Neural progenitor cell (in vitro differentiated cells): ENCODE measurements around the gene AGPAT1. TPM values are rescaled to one million over a fixed set of nuclear protein-coding genes. Genes with fewer than 3 reads are reported as not detected.

ENCODE experiments used
- DNase-seq: peaks from one replicate; pipeline ENCODE4 v3.0.0-alpha.2; 2016; ENCODE audit warnings: low spot score
- H2AFZ ChIP-seq: fragments of 200-600 bp; sonication (generic); replicated peaks from 2 replicates; pipeline ENCODE4 v1.6.1; 2016; ENCODE audit warnings: antibody characterized with exemption
- H3F3A ChIP-seq: fragments of 200-600 bp; sonication (generic); 2 replicates; pipeline ENCODE4 v1.6.1; 2016; ENCODE audit warnings: antibody characterized with exemption, low read depth
- H3K27ac ChIP-seq: fragments of 200-600 bp; sonication (generic); 2 replicates; pipeline ENCODE4 v1.5.1; 2016; ENCODE audit warnings: mild to moderate bottlenecking
- H3K27me3 ChIP-seq: fragments of 200-600 bp; sonication (generic); 2 replicates; pipeline ENCODE4 v1.6.1; 2016; ENCODE audit warnings: mild to moderate bottlenecking, moderate library complexity
- H3K36me3 ChIP-seq: fragments of 200-600 bp; sonication (generic); 2 replicates; pipeline ENCODE4 v1.5.1; 2016
- H3K4me1 ChIP-seq: fragments of 200-600 bp; sonication (generic); 2 replicates; pipeline ENCODE4 v1.6.1; 2016; ENCODE audit warnings: mixed run types
- H3K4me2 ChIP-seq: fragments of 200-600 bp; sonication (generic); 2 replicates; pipeline ENCODE4 v1.6.1; 2016
- H3K4me3 ChIP-seq: fragments of 200-600 bp; sonication (generic); 2 replicates; pipeline ENCODE4 v1.5.1; 2016
- H3K79me2 ChIP-seq: fragments of 200-600 bp; sonication (generic); 2 replicates; pipeline ENCODE4 v1.6.1; 2016; ENCODE audit warnings: low read depth
- H3K9ac ChIP-seq: fragments of 200-600 bp; sonication (generic); 2 replicates; pipeline ENCODE4 v1.6.1; 2016
- H3K9me3 ChIP-seq: fragments of 200-600 bp; sonication (generic); 2 replicates; pipeline ENCODE4 v1.5.1; 2016; ENCODE audit warnings: low read depth
- H4K20me1 ChIP-seq: fragments of 200-600 bp; sonication (generic); 2 replicates; pipeline ENCODE4 v1.6.1; 2016; ENCODE audit warnings: low read depth
- H3K27ac Mint-ChIP-seq: 3 replicates; pipeline ENCODE4 v1.8.0; 2021; ENCODE audit warnings: mixed read lengths
- H3K27me3 Mint-ChIP-seq: 2 replicates; pipeline ENCODE4 v1.8.0; 2022; ENCODE audit warnings: low read depth, mild to moderate bottlenecking, inconsistent platforms, moderate library complexity, mixed read lengths; ENCODE audit not compliant: insufficient read depth
- H3K36me3 Mint-ChIP-seq: 3 replicates; pipeline ENCODE4 v1.8.0; 2021; ENCODE audit warnings: mixed read lengths
- H3K4me1 Mint-ChIP-seq: 3 replicates; pipeline ENCODE4 v1.8.0; 2021; ENCODE audit warnings: mixed read lengths
- H3K4me3 Mint-ChIP-seq: 3 replicates; pipeline ENCODE4 v1.8.0; 2021; ENCODE audit warnings: mild to moderate bottlenecking, moderate library complexity, mixed read lengths
- H3K9me3 Mint-ChIP-seq: 3 replicates; pipeline ENCODE4 v1.8.0; 2020; ENCODE audit warnings: mixed read lengths
- CTCF ChIP-seq: fragments of 200-600 bp; sonication (generic); IDR thresholded peaks from 2 replicates; pipeline ENCODE4 v1.5.1; 2017; ENCODE audit warnings: antibody characterized with exemption, mild to moderate bottlenecking
- EZH2 ChIP-seq: fragments of 200-600 bp; sonication (generic); IDR thresholded peaks from 2 replicates; pipeline ENCODE4 v1.6.1; 2017; ENCODE audit warnings: antibody characterized with exemption, mild to moderate bottlenecking, moderate library complexity
- EZH2phosphoT487 ChIP-seq: fragments of 200-600 bp; sonication (generic); IDR thresholded peaks from 2 replicates; pipeline ENCODE4 v1.6.1; 2017; ENCODE audit warnings: antibody characterized with exemption
- total RNA-seq: library from RNA; depleted of rRNA; stranded (reverse); fragments of >200 nt; gene quantifications from 2 replicates; pipeline ENCODE4 v1.2.3, GENCODE V29; 2015; ENCODE audit warnings: low replicate concordance

Gene AGPAT1
- total RNA-seq, 1 donor from 2014 or later = 46.9 TPM

DNA sequence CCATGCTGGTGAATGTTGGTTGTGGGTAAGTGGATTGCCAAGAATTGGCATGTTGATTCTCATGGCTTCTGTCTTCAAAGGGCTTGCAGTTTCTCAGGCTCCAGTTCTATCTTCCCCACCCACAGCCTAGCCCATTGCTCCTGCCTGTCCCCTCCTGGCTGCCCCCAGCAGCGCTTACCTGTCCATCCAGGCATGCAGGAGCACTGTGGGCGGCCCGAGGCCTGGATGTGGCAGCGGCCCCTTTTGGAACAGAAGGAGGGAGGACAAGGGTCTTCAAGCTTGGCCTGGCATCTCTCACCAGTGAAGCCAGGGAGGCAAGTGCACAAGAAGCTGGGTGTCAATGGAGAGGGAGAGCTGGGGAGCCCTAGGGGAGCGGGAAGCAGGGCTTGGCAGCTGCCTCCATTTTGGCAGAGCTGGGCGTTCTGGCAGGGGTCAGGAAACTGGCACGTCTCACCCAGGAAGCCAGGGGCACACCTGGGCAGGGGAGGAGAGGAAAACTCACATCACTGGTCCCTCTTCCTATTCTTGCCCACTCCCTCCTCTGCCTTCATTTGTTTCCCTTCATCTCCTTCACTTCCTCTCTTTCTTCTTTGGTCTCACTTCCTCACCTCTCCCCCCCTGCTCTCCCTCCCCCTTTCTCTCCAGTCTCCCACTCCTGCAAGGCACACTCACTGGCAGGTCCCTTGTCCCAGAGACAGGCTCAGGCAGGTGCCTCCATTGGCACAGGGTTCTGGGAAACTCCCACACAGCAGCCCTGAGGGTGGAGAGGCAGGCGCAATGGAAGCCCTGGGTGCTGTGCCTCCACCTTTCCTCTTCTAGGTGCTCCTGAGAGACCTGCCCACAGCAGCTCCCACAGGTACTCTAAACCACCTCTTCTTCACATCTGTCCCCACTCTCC is 46.7 kb upstream of the AGPAT1 start:
- no peaks in the 10 kb centered on the region for H3K27me3 ChIP-seq
- no peak overlapping the region for H3K27ac ChIP-seq
- no peak for DNase-seq
- TF ChIP-seq EZH2phosphoT487 (no peak), CTCF (no peak), EZH2 (no peak)
- no peak overlapping the region for H3K4me2 ChIP-seq
- no peaks in the 10 kb centered on the region for H3K36me3 Mint-ChIP-seq
- no peak overlapping the region for H3K4me3 ChIP-seq
- H4K20me1 ChIP-seq = no peaks in the 10 kb centered on the region
- H3K27ac Mint-ChIP-seq = no peak overlapping the region
- H3K9me3 Mint-ChIP-seq = no peaks in the 10 kb centered on the region
- no peaks in the 10 kb centered on the region for H3K9me3 ChIP-seq
- H3K79me2 ChIP-seq = no peaks in the 10 kb centered on the region
- no peaks in the 10 kb centered on the region for H3K4me1 ChIP-seq
- no peak overlapping the region for H2AFZ ChIP-seq
- peaks cover 7% of the 10 kb centered on the region for H3K4me1 Mint-ChIP-seq
- H3K9ac ChIP-seq = no peak overlapping the region
- H3K36me3 ChIP-seq = no peaks in the 10 kb centered on the region
- no peak overlapping the region for H3K4me3 Mint-ChIP-seq
- no peaks in the 10 kb centered on the region for H3F3A ChIP-seq
- peaks cover 7% of the 10 kb centered on the region for H3K27me3 Mint-ChIP-seq

DNA sequence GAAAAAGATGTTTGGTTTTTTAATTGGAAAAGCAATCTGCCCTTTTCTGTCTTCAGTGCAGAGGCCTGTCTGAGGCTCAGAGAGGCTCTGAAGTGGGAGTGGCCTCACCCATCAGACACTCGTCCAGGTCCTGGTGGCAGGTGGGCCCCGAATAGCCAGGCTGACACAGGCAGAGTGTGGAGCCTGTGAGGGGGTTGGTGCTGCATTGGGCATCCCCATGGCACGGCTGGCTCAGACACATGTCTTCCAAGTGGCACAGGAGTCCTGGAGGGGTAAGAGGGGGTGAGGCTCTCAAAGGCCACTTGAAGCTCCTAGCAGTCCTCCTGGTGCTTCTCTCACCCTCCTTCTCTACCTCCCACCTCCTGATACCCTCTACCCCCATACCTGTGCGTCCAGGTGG is 44.1 kb upstream of the AGPAT1 start:
- no peak overlapping the region for H2AFZ ChIP-seq
- no peaks in the 10 kb centered on the region for H3K36me3 Mint-ChIP-seq
- H3K4me2 ChIP-seq = no peak overlapping the region
- H4K20me1 ChIP-seq = no peaks in the 10 kb centered on the region
- H3K27ac Mint-ChIP-seq = peak overlapping the region; percentile 57
- no peak overlapping the region for H3K27ac ChIP-seq
- H3K9me3 Mint-ChIP-seq = no peaks in the 10 kb centered on the region
- peaks cover 14% of the 10 kb centered on the region for H3K27me3 Mint-ChIP-seq
- TF ChIP-seq EZH2 = no peak
- TF ChIP-seq EZH2phosphoT487 = no peak
- no peak for TF ChIP-seq CTCF
- H3K4me3 ChIP-seq = no peak overlapping the region
- H3K4me3 Mint-ChIP-seq = no peak overlapping the region
- peaks cover 7% of the 10 kb centered on the region for H3K4me1 Mint-ChIP-seq
- H3F3A ChIP-seq = no peaks in the 10 kb centered on the region
- no peaks in the 10 kb centered on the region for H3K79me2 ChIP-seq
- no peaks in the 10 kb centered on the region for H3K27me3 ChIP-seq
- no peaks in the 10 kb centered on the region for H3K36me3 ChIP-seq
- no peak for DNase-seq
- no peaks in the 10 kb centered on the region for H3K4me1 ChIP-seq
- no peaks in the 10 kb centered on the region for H3K9me3 ChIP-seq
- no peak overlapping the region for H3K9ac ChIP-seq

DNA sequence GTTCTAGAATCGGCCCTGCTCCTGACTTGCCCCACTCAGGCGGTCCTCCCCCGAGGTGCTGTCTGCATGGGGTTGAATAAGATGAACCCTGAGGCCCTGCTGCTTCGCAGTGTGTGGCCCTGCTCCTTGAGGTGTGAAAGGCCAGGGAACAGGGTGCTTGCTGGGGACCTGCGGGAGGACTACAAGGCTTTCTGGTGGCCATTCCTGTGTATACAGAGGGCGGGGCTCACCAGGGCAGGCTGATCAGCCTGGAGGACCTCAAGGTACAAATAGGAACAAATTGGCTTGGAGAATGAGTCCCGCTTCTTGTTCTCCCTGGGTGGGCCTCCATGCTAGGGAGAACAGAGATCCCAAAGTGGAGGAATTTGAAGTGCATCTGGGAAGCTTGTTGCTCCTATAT is 42.3 kb upstream of the AGPAT1 start:
- no peak overlapping the region for H3K27ac Mint-ChIP-seq
- no peaks in the 10 kb centered on the region for H3K79me2 ChIP-seq
- no peaks in the 10 kb centered on the region for H3K4me1 Mint-ChIP-seq
- no peak for TF ChIP-seq EZH2phosphoT487
- TF ChIP-seq EZH2 = no peak
- no peak for TF ChIP-seq CTCF
- no peak overlapping the region for H3K27ac ChIP-seq
- H3K27me3 Mint-ChIP-seq = peaks cover 12% of the 10 kb centered on the region
- no peaks in the 10 kb centered on the region for H3K9me3 ChIP-seq
- H2AFZ ChIP-seq = no peak overlapping the region
- no peaks in the 10 kb centered on the region for H3F3A ChIP-seq
- no peaks in the 10 kb centered on the region for H3K36me3 ChIP-seq
- no peaks in the 10 kb centered on the region for H3K36me3 Mint-ChIP-seq
- no peak overlapping the region for H3K4me2 ChIP-seq
- no peak overlapping the region for H3K4me3 ChIP-seq
- DNase-seq = no peak
- H3K4me1 ChIP-seq = no peaks in the 10 kb centered on the region
- no peaks in the 10 kb centered on the region for H3K27me3 ChIP-seq
- H3K9me3 Mint-ChIP-seq = no peaks in the 10 kb centered on the region
- H4K20me1 ChIP-seq = no peaks in the 10 kb centered on the region
- H3K9ac ChIP-seq = no peak overlapping the region
- H3K4me3 Mint-ChIP-seq = no peak overlapping the region
